NB4 (cell line): ENCODE results near the gene TSPAN8.

ENCODE experiments used
- DNase-seq: peaks from one replicate; pipeline ENCODE4 v3.0.0; 2010; ENCODE audit warnings: low read depth
- H3K4me3 ChIP-seq: one replicate; pipeline ENCODE4 v1.5.1; 2011; ENCODE audit warnings: mild to moderate bottlenecking, low read depth, low read length, moderate library complexity
- MYC ChIP-seq: IDR thresholded peaks from 2 replicates; pipeline ENCODE4 v1.6.1; 2011; ENCODE audit warnings: low read depth, low read length
- POLR2A ChIP-seq: IDR thresholded peaks from 2 replicates; pipeline ENCODE4 v1.6.1; 2011; ENCODE audit warnings: mild to moderate bottlenecking; ENCODE audit not compliant: insufficient read length; ENCODE audit errors: extremely low read depth
- TF ChIP-seq, protein P1 (sequence below): IDR thresholded peaks from one replicate; pipeline ENCODE4 v1.5.1; 2012; ENCODE audit warnings: low read depth, low read length
- TF ChIP-seq, protein P2 (sequence below): IDR thresholded peaks from 2 replicates; pipeline ENCODE4 v1.6.1; 2011; ENCODE audit warnings: low read depth, low read length

The TSPAN8 gene

DNA sequence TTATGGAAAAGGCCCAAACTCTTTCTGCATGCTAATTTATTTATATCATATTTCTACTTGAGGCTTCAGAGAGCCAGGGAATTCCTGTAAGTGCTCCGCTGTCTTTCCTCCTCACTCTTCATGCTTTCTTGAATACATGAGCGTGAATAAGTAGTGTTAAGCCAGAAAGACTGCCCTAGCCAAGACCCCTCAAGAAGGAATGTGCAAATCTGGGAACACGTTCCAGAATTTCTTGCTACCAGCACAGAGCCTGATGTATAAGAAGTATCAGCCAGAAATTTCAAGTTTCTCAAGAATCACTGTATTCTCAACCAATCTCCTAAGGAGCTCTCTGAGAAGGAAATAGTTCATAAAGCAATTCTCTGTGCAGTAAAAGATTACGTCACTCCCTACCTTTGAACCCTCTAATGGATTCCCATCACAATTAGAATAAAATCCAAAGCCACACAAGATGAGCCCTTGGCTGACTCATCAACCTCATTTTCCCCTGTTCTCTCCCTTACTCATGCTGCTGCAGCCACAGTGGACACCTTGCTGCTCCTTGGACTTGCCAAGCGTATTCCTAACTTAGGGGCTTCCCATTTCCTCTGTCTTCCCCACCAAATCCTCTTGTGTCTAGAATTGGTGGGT, 6.9 kb upstream of the TSPAN8 start:
- no peak overlapping the region for H3K4me3 ChIP-seq
- TF ChIP-seq MYC: no peak
- TF ChIP-seq, protein P1, sequence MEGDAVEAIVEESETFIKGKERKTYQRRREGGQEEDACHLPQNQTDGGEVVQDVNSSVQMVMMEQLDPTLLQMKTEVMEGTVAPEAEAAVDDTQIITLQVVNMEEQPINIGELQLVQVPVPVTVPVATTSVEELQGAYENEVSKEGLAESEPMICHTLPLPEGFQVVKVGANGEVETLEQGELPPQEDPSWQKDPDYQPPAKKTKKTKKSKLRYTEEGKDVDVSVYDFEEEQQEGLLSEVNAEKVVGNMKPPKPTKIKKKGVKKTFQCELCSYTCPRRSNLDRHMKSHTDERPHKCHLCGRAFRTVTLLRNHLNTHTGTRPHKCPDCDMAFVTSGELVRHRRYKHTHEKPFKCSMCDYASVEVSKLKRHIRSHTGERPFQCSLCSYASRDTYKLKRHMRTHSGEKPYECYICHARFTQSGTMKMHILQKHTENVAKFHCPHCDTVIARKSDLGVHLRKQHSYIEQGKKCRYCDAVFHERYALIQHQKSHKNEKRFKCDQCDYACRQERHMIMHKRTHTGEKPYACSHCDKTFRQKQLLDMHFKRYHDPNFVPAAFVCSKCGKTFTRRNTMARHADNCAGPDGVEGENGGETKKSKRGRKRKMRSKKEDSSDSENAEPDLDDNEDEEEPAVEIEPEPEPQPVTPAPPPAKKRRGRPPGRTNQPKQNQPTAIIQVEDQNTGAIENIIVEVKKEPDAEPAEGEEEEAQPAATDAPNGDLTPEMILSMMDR: no peak
- TF ChIP-seq, protein P2, sequence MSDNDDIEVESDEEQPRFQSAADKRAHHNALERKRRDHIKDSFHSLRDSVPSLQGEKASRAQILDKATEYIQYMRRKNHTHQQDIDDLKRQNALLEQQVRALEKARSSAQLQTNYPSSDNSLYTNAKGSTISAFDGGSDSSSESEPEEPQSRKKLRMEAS: no peak
- no peak for DNase-seq

DNA sequence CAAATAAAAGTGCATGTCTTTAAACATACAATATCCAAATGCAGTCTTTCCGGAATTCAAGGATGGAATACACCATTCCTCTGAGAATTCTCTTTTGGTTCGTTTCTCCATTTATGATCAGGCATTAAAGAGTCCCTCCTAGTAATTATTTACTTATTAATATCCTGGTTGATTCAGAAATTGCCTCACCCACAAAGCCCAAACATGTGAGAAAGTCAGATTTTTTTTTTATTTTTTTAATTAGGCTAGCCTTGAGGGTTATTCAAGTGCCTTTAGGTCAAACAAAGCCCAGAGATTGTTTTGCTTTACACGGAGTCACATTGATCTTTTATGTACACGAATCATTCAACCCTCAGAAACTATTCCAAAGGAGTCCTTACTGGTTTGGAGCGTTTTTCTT, 6.4 kb upstream of the TSPAN8 start:
- H3K4me3 ChIP-seq: no peak overlapping the region
- no peak for DNase-seq
- TF ChIP-seq POLR2A (no peak), MYC (no peak)
- TF ChIP-seq, protein P2: no peak
- TF ChIP-seq, protein P1: no peak

DNA sequence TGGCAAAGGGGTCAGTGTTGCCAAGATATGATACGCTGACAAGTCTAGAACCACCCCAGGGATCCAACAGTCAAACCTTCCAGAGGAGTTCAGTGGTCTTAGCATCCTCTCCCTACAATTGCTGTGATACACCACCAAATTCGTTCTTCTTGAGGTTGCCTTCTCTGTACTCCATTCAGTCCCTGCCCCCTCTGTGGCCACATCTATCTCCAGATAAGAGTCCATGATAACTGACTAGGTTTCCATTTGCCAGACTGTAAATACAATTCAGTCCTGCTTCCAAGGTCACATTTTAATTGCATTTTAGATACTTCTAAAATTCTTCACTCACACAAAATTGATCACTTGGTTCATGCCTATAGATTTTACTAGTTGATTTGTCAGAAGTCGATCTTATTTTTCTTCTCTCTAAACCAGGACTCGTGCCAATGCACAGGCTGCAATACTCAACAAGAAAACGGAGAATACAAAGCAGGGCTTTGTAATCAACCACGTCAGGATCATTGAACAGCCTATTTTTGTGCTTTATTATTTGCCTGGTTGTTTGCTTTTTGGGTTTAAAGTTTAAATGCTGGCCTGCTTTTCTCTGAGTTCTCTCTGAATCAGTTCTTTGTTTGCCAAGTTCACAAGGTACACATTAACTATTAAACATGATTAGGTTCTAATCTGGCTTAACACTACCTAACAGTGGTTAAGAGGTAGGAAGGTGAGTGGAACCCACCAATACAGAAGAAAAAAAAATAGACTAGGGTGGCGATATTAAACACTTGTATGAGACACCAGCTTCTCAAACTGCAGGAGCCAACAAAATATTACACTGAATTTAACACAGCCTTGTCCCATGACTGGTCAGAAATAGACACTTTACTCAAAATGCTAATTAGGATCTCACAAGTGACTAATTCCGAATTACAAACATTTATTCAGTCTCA, 5.3 kb upstream of the TSPAN8 start:
- no peak for DNase-seq
- no peak overlapping the region for H3K4me3 ChIP-seq
- TF ChIP-seq, protein P1: no peak
- no peak for TF ChIP-seq POLR2A
- no peak for TF ChIP-seq MYC
- TF ChIP-seq, protein P2: no peak

DNA sequence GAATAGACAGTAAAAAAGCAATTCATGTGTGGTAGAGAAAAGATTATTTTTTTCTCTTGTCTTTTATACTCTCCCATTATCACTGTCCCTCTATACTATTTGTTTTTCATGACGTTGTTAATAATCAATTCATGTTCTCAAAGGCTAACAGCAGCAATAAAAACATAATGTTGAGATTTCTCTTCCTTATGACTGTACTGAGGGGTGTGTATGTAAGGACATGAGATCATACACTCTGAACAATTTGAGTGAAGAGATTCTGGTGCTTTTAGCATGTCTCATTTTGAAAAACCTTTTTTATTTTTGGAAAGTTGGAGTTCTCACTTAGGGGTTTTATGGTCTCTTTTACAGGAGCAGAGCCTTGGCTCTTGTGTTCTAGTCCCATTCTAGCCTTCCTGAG, 3.8 kb upstream of the TSPAN8 start:
- no peak overlapping the region for H3K4me3 ChIP-seq
- no peak for DNase-seq
- TF ChIP-seq MYC: no peak
- TF ChIP-seq POLR2A: no peak
- TF ChIP-seq, protein P2: no peak
- TF ChIP-seq, protein P1: no peak

DNA sequence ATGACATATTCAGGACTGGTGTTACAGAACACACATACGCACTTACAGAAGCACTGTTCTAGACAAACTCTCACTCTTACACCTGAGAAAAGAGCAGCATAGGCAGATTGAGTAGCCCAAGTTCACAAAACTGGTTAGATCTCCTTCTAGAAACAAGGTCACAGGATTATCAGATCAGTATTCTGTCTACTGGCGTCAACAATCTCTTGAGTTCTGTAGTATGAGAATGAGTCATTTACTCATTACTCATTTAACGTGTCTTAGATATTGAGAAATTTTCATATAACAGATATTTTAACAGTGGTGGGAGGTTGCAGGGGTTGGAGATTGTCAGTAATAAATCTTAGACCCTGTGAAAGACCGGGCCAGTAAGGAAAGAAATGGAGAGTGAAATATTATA, 2.8 kb upstream of the TSPAN8 start:
- no peak for TF ChIP-seq POLR2A
- TF ChIP-seq, protein P1: no peak
- TF ChIP-seq, protein P2: no peak
- TF ChIP-seq MYC: no peak
- no peak for DNase-seq
- H3K4me3 ChIP-seq: no peak overlapping the region
